ENCODE data around the gene TLR10.

DNA sequence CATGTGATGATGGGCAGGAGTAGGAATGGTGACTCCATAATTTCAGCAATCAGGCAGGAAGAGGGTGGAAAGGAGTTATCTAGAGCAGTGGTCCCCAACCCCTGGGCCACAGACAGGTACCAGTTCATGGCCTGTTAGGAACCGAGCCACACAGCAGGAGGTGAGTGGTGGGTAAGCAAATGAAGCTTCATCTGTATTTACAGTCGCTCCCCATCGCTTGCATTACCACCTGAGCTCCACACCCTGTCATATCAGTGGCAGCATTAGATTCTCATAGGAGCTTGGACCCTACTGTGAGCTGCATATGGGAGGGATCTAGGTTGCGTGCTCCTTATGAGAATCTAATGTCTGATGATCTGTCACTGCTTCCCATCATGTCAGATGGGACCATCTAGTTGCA lies 1.4 kb upstream of the TLR10 start:
- no peak for TF ChIP-seq POLR2A (IDR thresholded peaks at IDR 0.05)
- TF ChIP-seq, protein P1, sequence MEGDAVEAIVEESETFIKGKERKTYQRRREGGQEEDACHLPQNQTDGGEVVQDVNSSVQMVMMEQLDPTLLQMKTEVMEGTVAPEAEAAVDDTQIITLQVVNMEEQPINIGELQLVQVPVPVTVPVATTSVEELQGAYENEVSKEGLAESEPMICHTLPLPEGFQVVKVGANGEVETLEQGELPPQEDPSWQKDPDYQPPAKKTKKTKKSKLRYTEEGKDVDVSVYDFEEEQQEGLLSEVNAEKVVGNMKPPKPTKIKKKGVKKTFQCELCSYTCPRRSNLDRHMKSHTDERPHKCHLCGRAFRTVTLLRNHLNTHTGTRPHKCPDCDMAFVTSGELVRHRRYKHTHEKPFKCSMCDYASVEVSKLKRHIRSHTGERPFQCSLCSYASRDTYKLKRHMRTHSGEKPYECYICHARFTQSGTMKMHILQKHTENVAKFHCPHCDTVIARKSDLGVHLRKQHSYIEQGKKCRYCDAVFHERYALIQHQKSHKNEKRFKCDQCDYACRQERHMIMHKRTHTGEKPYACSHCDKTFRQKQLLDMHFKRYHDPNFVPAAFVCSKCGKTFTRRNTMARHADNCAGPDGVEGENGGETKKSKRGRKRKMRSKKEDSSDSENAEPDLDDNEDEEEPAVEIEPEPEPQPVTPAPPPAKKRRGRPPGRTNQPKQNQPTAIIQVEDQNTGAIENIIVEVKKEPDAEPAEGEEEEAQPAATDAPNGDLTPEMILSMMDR (IDR thresholded peaks at IDR 0.05), result no peak

Data from breast epithelium (tissue), 3 donors.